HG03521 (cell line): ENCODE results near the gene PSG7.
"Not testable (repeated sequence)": the region's sequence is repeated elsewhere in the genome, so short reads cannot be mapped to it uniquely, and the experiment has no call there.

Source experiments
- ATAC-seq: cut with Tn5 transposase; IDR thresholded peaks from one replicate; pipeline ENCODE4 v1.9.1; 2021; ENCODE audit warnings: mild to moderate bottlenecking, moderate library complexity; ENCODE audit not compliant: unreplicated experiment

The PSG7 gene

DNA sequence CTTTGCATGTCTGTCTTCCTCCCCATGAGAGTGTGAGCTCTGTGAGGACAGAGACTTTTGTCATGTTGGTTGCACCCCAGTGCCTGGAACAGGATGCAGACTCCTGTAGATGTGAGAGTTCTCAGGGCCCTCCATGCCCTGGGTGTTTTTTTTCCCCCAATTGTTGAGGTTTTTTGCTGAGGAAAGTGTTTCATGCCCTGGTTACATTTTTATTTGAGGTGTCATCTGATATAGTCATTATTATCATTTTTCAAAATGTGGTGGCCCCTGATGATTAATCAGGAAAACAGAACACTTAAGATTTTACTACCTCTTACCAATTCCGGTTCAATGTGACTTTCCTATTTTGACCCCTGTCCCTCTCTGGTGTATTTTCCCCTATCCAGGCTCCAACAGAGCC is 20.1 kb downstream of the PSG7 start:
- ATAC-seq, result not testable (repeated sequence)

DNA sequence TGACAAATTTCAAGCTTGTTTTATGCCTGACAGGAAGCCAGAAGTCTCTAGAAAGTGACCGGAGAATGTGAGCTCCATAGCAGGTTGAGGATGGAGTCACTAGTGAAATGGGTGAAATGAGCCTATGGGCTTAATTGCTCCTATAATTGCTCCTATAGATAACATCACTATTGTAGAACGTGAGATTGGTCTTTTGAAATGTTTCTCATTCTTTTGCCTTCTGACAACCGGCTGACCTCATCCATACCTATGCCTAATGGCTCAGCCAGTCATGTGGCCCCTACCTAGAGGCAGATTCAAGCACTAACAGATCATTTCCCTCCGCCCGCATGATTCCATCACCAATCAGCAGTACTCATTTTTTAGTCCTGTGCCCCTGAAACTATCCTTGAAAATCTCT is 23.5 kb downstream of the PSG7 start:
- not testable (repeated sequence) for ATAC-seq

DNA sequence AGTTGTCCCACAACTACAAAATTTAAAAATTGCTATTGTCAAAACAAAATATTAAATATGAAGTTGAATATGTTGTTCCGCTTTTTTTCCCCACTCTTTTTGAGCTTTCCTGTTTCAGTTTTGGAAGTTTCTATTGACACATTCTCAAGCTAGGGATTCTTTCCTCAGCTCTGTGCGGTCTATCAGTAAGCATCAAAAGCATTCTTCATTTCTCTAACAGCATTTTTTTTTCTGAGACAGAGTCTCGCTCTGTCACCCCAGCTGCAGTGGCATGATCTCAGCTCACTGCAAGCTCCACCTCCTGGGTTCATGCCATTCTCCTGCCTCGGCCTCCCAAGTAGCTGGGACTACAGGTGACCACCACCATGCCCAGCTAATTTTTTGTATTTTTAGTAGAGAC is 24.1 kb downstream of the PSG7 start:
- not testable (repeated sequence) for ATAC-seq

DNA sequence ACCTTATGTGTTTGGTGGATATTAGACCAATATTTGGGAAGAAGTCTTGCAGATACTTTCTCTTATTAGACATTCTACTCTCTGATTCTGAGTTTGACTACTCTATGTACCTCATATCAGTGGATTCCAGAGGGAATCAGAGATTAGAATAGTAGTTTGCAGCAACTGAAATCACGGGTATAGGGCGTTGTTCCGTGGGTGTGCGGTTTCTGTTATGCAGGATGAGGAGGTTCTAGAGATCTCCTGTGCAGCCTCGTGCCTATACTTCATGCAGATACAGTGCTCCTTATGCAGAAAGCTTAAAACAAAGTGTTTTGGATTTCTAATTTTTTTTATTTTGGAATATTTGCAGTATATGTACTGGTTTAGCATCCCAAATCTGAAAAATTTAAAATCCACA is 25.3 kb downstream of the PSG7 start:
- ATAC-seq, result not testable (repeated sequence)

DNA sequence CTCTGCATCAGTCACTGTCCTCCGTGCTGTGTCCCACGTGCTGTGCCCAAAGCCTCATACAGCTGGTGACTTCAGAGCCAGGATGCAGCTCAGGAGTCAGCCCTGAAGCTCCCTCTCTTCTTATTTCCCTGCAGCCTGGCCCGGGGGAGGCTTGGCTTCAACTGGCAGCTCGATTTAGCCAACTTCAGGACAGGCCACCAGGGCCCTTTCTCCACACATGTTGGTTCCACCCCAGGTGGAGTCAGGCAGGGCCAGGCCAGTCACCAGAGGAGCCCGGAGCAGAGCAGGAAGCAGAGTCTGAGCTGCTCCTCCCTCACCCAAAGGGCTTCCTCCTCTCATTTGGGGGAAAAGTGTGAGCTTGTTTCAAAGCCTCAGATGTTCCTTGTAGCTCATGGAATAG is 30.8 kb downstream of the PSG7 start:
- ATAC-seq, result not testable (repeated sequence)

DNA sequence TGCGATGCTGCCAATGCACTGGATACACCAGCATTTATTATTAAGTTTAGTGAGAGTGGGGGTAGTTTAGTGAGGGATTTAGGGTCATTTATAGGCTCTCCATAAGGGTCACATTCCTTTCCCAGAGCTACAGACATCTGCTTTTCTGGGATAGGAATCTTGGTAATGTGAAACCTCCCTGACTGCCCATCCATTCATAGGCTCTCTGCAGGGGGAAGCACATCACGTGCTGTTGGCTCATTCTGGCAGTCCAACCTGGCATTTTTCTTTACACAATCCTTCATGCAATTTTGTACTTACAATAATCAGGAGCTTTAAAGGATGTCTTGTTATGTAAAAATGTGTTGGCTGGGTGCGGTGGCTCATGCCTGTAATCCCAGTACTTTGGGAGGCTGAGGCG is 36.4 kb downstream of the PSG7 start:
- ATAC-seq, result not testable (repeated sequence)

DNA sequence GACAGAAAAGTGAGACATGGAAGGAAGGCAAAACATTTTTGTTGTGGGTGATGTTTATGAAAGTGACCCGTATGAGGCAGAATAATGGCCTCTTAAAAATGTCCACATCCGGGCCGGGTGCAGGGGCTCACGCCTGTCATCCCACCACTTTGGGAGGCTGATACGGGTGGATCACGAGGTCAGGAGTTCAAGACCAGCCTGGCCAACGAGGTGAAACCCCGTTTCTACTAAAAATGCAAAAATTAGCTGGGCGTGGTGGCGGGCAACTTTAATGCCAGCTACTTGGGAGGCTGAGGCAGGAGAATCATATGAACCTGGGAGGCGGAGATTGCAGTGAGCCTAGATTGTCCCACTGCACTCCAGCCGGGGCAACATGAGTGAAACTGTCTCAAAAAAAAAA is 37.3 kb downstream of the PSG7 start:
- ATAC-seq, result not testable (repeated sequence)

DNA sequence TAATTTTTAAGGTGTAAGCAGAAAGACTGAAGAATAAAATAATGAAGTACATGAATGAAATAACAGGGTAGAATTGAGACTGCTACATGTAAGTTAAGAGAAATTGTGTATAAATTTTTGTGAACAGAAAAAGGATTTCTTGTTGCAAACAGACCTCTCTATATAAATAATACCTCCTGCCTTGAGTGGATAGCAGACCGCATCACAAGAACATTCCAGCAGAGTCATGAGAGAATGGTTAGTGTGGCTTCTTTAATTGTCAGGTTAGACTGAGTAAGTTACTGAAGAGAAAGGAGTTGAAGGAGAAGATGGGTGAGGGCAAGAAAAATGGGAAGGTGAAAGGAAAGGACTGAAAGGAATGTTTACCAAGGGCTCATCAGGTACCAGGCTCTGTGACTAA is 37.9 kb downstream of the PSG7 start:
- ATAC-seq, result not testable (repeated sequence)

DNA sequence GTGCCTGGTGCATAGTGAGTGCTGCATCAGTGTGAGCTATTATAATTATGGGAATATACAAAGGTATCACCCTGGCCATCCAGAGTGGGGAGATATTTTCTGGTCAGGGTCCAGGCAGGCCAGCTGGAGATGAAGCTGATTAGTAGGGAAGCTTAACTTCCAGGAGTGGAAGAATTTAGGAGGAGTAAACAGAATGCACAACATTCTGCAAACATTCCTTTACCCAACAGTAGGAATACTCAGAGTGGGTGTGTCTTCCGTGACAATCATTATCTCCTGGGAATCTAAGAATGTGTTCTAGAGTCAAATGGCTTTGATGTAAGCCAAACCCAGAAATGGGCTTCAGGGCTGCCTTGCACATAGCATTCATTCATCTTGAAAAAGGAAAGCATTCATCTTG is 38.4 kb downstream of the PSG7 start:
- ATAC-seq, result not testable (repeated sequence)

DNA sequence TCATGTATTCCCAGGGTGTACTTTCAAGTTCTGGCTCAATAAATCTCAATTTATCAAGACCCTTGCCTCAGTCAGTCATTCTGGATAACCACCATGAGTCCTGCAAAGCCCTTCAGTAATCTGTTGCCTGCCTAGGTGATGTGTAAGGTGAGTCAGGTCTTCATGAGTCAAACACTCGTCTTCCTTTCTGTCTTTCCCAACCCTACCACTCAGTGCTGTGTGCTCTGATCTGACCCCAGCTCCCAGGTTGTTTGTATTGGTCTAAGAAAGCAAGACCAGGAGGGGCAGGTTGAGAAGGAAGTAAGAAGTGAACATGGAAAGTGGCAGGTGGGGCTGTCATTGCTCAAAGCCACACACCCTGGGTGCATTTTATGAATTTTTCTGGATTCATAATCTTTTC is 39.3 kb downstream of the PSG7 start:
- not testable (repeated sequence) for ATAC-seq

DNA sequence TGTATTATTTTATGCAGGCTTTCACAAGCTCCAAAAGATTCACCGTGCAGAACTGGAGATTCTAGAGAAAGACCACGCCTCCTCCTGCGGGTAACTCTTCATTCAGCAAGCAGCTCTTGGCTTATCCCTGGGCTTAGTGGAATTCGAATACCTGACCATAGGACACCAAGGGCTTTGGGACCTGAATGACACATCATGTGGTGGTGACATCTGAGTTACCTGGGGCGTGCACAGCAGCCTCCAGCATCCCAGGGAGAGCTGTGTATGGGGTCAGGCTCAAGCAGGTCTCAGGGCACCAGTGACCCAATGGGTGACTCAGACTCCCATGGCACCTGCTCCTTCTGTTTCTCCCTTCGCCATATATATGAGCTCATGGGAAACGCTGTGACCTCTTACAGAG is 46.6 kb downstream of the PSG7 start:
- ATAC-seq, result not testable (repeated sequence)

DNA sequence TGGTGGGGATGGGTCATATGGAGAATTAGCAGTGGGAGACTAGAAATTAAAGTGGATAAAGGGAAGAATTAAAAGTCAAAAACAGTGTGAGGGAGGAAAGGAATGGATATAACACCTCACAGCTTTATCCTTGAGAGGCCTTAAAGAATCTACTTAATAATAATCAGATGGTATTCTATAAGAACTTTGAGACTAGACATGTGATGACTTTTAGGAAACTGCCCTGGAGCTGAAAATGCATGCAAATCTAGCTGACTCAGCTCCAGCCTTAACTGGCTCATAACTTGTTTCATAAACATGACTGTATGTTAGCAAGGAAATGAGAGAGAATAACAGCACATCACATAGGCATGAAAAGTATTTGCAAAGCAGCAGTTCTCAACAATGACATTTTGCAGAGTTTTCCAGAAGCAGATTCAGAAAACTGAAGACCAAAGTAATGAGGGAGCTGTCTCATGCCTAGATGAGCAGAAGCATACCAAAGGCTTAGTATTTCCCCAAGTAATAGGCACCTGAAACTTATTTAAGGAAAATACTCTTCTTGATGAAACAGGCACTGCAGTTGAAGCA is 49.0 kb downstream of the PSG7 start:
- not testable (repeated sequence) for ATAC-seq

DNA sequence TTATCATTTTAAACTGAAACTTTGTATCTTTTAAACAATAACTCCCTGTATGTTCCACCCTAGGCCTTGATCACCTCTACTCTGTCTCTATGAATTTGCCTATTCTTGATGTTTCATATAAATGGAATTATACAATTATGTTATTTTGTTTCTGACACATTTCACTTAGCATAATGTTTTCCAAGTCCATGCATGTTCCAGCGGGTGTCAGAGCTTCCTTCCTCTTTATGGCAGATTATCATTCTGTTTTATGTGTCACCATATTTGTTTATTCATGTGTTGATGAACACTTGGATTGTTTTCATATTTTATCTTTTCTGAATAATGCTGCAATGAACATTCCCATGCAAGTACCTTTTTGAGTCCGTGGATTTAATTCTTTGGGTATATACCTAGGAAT is 54.3 kb downstream of the PSG7 start:
- not testable (repeated sequence) for ATAC-seq

DNA sequence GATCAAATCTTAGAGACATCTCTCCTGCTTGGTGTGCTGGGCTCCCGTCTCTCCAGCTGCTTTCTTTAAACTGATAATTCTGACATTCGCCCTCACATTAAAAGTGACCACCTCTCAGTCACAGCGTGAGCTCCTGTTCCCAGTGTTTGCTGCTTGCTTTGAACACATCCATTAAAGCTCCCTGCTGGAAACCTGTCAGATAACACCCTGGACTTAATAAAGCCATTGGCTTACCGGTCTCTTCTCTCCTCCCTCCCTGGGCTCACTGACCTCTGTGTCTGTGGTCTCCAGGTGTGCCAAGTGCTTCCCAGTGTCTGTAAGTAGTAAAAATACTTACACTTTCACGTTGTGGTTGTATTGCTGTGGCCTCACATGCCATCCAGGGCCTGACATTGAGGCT is 55.0 kb downstream of the PSG7 start:
- ATAC-seq, result not testable (repeated sequence)

DNA sequence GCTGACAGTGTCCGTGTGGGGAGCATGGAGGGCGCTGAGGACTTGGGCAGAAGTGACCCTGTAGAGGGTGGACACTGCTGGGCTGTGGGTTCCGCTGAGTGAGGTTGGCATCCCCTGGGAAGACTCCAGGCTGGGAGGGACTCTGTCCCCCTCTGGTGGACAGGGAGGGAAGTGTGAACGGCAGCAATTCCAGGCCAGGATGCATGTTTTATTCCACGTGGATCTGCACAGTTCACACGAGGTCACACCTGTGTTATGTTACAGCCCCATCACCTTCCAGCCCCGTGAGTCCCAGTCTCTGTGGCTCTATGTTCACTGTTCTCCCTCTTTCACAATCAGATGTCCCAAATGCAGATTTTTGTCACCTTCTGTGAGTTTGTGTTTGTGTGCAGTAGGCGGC is 55.7 kb downstream of the PSG7 start:
- not testable (repeated sequence) for ATAC-seq

DNA sequence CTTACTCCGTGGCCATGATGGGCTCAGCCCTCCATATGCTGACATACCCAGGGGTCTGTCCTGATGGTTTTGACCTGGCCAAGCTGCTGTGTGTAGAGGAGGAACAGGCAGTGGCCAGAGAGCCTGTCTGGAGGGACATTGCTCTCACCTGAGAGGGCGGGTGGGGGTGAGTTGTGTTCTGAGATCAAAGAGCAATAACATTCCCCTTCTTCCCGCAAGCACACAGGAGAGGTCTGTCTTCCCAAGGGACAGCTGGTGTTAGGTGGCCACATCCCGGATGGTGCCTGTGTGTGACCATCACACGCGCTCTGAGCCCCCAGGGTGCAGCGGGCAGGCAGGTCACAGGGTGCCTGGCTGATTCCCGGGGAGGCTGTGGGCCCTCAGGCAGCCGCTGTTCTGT is 56.4 kb downstream of the PSG7 start:
- not testable (repeated sequence) for ATAC-seq

DNA sequence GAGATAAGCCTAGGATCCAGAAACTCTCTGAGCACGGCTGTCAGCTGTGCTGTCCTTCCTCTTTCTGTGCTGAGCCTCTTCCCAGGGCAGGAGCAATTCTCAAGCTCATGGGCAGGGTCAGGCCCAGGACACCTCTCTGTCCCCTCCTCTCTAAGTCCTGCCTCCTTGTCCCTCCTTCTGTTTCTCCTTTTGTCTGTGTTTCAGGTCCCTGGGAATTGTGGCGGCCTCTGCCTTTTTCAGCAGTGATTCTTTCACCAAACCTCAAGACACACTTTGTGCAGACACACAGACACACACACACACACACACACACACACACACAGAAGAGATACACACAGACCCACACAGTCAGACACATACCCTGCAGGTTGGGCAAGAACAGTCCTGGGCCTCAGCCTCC is 57.4 kb downstream of the PSG7 start, which contains the start of gene PSG1:
Gene PSG1 (minus strand): TSS at position 101 of the 400 bp plus-strand sequence. CDS start 132 bp downstream, outside the sequence.
- ATAC-seq, result no peak

DNA sequence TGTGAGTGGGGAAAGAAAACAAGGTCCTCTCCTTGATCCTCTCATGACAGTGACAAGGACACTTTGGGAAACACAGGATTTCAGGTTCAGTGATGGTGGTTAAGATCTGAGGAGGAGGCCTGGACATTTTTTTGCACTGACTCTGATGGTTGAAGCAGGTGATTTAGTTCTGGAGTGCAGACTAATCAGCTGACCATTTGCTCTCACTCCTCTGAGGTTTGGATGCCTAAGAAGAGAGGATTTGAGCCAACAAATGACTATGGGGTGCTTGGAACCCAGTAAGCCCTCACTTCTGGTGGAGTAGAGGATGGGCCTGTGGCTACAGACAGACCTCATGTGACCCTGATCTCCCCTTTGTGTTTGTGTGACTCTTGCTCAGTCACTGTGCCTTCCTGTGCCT is 60.4 kb downstream of the PSG7 start:
- not testable (repeated sequence) for ATAC-seq

DNA sequence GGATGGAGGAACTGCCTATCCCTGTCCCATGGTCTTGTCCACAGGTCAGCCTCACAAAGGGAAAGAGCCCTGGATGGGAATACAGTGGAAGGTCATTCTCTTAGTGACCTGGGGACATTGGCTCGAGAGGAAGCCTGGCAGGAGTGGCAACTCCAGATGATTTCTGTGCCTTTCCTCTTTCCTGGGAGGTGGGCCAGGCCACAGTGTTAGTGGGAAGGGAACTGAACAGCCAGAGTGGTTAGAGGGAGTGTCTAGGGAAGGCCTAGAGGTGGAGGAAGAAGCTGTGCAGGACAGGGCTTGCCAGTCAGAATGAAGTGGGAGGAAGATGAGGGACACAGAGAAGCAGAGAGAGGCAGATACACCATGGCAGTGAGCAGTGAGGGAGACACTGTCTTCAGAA is 61.1 kb downstream of the PSG7 start:
- ATAC-seq, result not testable (repeated sequence)

DNA sequence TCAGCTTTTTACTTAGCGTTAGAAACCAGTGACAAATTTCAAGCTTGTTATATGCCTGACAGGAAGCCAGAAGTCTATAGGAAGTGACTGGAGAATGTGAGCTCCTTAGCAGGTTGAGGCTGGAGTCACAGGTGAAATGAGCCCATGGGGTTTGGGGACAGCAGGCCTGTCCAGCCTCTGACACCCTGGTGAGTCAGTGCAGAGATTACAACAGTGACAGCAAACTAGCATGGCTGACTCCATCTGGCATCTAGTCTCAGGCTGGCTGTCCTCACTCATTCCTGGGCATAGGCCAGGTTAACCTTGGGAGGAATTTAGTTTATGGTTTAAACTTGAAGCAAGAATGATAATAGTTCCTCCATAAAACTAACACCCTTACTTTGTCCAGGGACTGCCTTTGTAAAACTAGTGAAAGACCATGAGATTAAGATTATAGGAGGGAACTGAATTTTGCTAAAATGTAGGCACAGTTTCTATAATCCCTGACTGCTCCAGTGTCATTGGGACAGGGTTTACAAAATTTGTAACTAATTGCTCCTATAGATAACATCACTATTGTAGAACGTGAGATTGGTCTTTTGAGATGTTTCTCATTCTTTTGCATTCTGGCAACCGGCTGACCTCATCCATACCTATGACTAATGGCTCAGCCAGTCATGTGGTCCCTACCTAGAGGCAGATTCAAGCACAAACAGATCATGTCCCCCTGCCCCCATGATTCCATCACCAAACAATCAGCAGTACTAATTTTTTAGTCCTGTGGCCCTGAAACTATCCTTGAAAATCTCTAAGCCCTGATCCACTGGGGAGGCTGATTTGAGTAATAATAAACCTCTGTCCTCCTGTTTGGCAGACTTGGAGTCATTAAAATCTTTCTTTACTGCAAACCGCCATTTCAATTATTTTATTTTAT is 61.9 kb downstream of the PSG7 start:
- not testable (repeated sequence) for ATAC-seq

DNA sequence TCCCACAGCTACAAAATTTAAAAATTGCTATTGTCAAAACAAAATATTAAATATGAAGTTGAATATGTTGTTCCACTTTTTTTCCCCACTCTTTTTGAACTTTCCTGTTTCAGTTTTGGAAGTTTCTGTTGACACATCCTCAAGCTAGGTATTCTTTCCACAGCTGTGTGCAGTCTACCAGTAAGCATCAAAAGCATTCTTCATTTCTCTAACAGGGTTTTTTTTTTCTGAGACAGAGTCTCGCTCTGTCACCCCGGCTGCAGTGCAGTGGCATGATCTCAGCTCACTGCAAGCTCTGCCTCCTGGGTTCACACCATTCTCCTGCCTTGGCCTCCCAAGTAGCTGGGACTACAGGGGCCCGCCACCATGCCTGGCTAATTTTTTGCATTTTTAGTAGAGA is 62.9 kb downstream of the PSG7 start:
- ATAC-seq, result not testable (repeated sequence)
